Pancreas (tissue), 10 donors: ENCODE data around the gene MGAT4B. TPM values are rescaled to one million over a fixed set of nuclear protein-coding genes. Genes with fewer than 3 reads are reported as not detected.
A peak's percentile ranks its signal among the peaks of the same experiment; 100 is the strongest.

ENCODE experiments used
- ATAC-seq, 4 donors: fragments of 200-7000 bp; cut with Tn5 transposase; one replicate each; pipeline versions ENCODE4 v1.8.0 to v1.9.1; 2020; ENCODE audit warnings: mild to moderate bottlenecking in 4 of 4, moderate library complexity in 4 of 4
- DNase-seq, 6 donors: peaks; one replicate each; pipeline ENCODE4 v3.0.0-alpha.2; 2020
- FAIRE-seq: peaks from 2 replicates; lab custom pipeline; 2012; peaks lifted over from hg19 to GRCh38; lab: Jason Lieb, UNC
- H3K27ac ChIP-seq, 4 donors: fragments of 200-600 bp; sonication (generic); 1 replicate in 3 of 4; 2 replicates in 1 of 4; pipeline versions ENCODE4 v1.5.0 to v1.8.0; 2020
- H3K27me3 ChIP-seq, 4 donors: fragments of 200-600 bp; one replicate each; pipeline ENCODE4 v1.8.0; 2021
- H3K36me3 ChIP-seq, 3 donors: fragments of 200-600 bp; sonication (generic) in 1 of 3; one replicate each; pipeline versions ENCODE4 v1.5.0 to v1.8.0; 2020 to 2021
- H3K4me1 ChIP-seq, 3 donors: fragments of 200-600 bp; one replicate each; pipeline ENCODE4 v1.8.0; 2021
- H3K4me3 ChIP-seq, 4 donors: fragments of 200-600 bp; sonication (generic) in 2 of 4; one replicate each; pipeline versions ENCODE4 v1.5.0 to v1.8.0; 2020 to 2021
- H3K9me3 ChIP-seq, 4 donors: fragments of 200-600 bp; one replicate each; pipeline ENCODE4 v1.8.0; 2021
- WGBS, 2 donors: extraction: QIAGEN DNeasy Blood & Tissue Kit; methylation state at CpG; one replicate each; pipeline ENCODE4 v1.1.7; 2013; 5-methylcytosine and 5-hydroxymethylcytosine counted together
- intact Hi-C, 3 donors: fragments of 100-400 bp; cut with DNase I; formaldehyde crosslinking; loops; one replicate each; pipeline versions ENCODE4 v1.11.1 to v1.14.2; 2022
- polyA plus RNA-seq, 2 donors: library from polyadenylated mRNA; stranded (reverse); fragments of 200-250 nt; gene quantifications; one replicate each; pipeline ENCODE4 v1.2.3, GENCODE V29; 2013
- total RNA-seq, 6 donors: library from RNA; stranded (reverse); fragmentation: NEBNext Ultra II Directional in 4 of 6; extraction: Animal tissue kit (Norgen Biotek cat#: 25700) in 4 of 6; gene quantifications; one replicate each; pipeline versions ENCODE4 v1.2.1 to v1.2.4, GENCODE V29; 2021 to 2023
- TF ChIP-seq, protein P1 (sequence below), 4 donors: fragments of 200-600 bp; sonication (generic) in 3 of 4; IDR thresholded peaks; one replicate each; pipeline versions ENCODE4 v1.5.0 to v1.8.0; 2021; ENCODE audit warnings: antibody characterized with exemption in 4 of 4
- donor health status: healthy with polysubstance abuse.
- donor health status: DM: no; HTN: no; CAD: no; lungs with moderate emphysema.
- donor health status: DM: no; HTN: no; CAD: no.
- donor health status: control.
- donor health status: control.
- donor health status: Bipolar disorder and iron deficiency.
- donor health status: DM: yes; HTN: yes; CAD: no.
- donor health status: DM: no; HTN: no; CAD: no.
- donor health status: DM: no; HTN: no; CAD: no.
- donor health status: DM: yes; HTN: yes; CAD: no.

MGAT4B gene
- total and polyA plus RNA-seq, 8 donors: 33.7 to 97.5 (median 52.7) TPM

DNA sequence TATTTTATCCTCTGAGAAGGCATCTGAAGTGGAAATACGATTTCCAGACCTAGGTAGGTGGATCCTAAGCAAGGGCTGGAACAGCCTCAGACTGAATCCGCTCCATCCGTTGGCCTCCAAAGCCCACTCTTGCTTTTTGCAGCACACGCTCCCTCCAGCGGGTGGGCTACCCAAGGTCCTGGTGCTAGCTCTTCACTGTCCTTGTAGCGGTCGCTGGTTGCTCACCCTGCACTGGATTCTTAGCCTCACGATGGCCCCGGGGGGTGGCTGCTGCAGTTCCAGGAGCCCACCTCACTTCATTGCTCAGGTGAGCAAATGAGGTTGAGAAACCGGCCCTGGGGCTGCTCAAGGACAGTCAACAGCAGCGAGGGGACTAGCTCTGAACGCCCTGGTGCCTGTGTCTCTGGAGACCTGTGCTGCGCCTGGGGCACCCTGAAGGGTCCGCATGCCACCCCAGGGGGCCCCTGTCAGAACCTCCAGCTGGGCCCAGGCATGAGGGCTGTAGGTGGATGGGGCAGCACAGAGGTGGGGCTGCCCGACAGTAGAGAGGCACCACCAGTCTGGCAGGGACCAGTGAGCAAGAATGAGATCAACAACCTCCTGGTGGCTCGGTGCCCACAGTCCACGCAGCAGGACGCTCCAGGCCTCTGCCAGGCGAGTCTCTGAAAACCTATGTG is 4.3 kb downstream of the MGAT4B start:
- Histone ChIP-seq H3K27ac (no peak overlapping the region), H3K4me3 (no peak overlapping the region), H3K36me3 (peaks cover 0 to 28% (median 8%) of the 10 kb centered on the region in 3 donors), H3K27me3 (no peaks in the 10 kb centered on the region), H3K4me1 (peaks cover 0 to 22% (median 0%) of the 10 kb centered on the region in 3 donors), H3K9me3 (no peaks in the 10 kb centered on the region)
- ATAC-seq: no peak
- no peak for FAIRE-seq
- TF ChIP-seq, protein P1, sequence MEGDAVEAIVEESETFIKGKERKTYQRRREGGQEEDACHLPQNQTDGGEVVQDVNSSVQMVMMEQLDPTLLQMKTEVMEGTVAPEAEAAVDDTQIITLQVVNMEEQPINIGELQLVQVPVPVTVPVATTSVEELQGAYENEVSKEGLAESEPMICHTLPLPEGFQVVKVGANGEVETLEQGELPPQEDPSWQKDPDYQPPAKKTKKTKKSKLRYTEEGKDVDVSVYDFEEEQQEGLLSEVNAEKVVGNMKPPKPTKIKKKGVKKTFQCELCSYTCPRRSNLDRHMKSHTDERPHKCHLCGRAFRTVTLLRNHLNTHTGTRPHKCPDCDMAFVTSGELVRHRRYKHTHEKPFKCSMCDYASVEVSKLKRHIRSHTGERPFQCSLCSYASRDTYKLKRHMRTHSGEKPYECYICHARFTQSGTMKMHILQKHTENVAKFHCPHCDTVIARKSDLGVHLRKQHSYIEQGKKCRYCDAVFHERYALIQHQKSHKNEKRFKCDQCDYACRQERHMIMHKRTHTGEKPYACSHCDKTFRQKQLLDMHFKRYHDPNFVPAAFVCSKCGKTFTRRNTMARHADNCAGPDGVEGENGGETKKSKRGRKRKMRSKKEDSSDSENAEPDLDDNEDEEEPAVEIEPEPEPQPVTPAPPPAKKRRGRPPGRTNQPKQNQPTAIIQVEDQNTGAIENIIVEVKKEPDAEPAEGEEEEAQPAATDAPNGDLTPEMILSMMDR (IDR thresholded peaks at IDR 0.05): no peak
- intact Hi-C loops: loop anchor here in 2 of 3 donors (5.0 to 10.0 kb wide), 2 partner anchors 100 to 112 kb away; no protein-coding TSS in a partner anchor
- WGBS, 2 donors: 67 to 69% methylated on average over 19 of the region's 19 CpGs
- peak in 3 of 6 donors; percentile 8 to 63 (median 24) for DNase-seq

- TF ChIP-seq, protein P1 (IDR thresholded peaks at IDR 0.05): peak; percentile 56 to 59 (median 56)
- ATAC-seq (peak; percentile 44 to 66 (median 64)), DNase-seq (peak; percentile 74 to 92 (median 85)), FAIRE-seq (no peak)
- H3K36me3 ChIP-seq: peaks cover 0 to 30% (median 8%) of the 10 kb centered on the region in 3 donors
- 50 to 54% methylated on average over 63 to 67 of the region's 67 CpGs for WGBS, 2 donors
- H3K4me3 ChIP-seq: no peak overlapping the region
- intact Hi-C loops: loop anchor here in 2 of 3 donors (5.0 to 10.0 kb wide), 2 partner anchors 101 to 113 kb away; no protein-coding TSS in a partner anchor
- H3K27ac ChIP-seq: no peak overlapping the region
- H3K9me3 ChIP-seq: no peaks in the 10 kb centered on the region
- no peaks in the 10 kb centered on the region for H3K27me3 ChIP-seq
- peaks cover 0 to 26% (median 0%) of the 10 kb centered on the region in 3 donors for H3K4me1 ChIP-seq
These were observed 5.1 kb downstream of the MGAT4B start for GRCh38 chr5:179801304-179802206.

GRCh38 chr5:179800696-179801201 is 5.9 kb downstream of the MGAT4B start:
- Histone ChIP-seq H3K36me3 (peaks cover 0 to 30% (median 8%) of the 10 kb centered on the region in 3 donors), H3K27ac (no peak overlapping the region), H3K27me3 (no peaks in the 10 kb centered on the region), H3K9me3 (no peaks in the 10 kb centered on the region), H3K4me3 (no peak overlapping the region), H3K4me1 (peaks cover 0 to 26% (median 0%) of the 10 kb centered on the region in 3 donors)
- ATAC-seq (no peak), FAIRE-seq (no peak), DNase-seq (no peak)
- TF ChIP-seq, protein P1 (IDR thresholded peaks at IDR 0.05): no peak
- intact Hi-C loops: loop anchor here in 2 of 3 donors (5.0 to 10.0 kb wide), 2 partner anchors 102 to 114 kb away; no protein-coding TSS in a partner anchor
- 77 to 81% methylated on average over 12 of the region's 12 CpGs for WGBS, 2 donors

DNA sequence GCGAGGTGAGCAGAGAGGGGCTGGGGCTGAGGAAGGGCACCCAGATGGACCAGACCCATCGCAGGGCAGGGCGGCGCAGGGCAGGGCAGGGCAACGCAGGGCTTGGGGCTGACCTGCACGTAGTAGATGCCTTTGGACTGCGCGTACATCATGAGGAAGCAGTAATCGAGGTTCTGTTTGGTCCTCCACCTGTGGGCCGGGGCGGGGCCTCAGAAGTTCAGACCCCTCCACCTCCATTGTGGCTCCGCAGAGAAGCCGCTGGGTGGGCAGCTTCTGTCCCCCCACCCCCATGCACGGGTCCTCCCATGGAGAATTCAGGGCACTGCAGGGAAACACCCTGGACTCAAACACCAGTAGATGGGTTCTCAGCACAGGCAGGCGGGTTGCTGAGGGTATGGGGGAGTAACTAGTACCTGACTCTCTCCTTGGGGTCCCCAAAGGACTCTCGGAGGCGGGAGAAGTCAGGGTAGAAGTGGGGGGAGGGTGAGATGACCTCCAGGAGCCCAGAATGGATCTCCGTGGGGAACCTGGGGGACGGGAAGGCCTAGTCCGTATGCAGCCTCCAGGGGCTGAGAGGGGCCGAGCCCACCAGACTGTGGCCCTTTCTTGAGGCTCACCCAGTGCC is 6.5 kb downstream of the MGAT4B start:
- ATAC-seq (no peak), FAIRE-seq (no peak), DNase-seq (peak in 2 of 6 donors; percentile 21 to 72)
- H3K4me1 ChIP-seq: peaks cover 0 to 25% (median 0%) of the 10 kb centered on the region in 3 donors
- no peak overlapping the region for H3K4me3 ChIP-seq
- no peaks in the 10 kb centered on the region for H3K9me3 ChIP-seq
- peaks cover 0 to 30% (median 8%) of the 10 kb centered on the region in 3 donors for H3K36me3 ChIP-seq
- H3K27ac ChIP-seq: no peak overlapping the region
- no peaks in the 10 kb centered on the region for H3K27me3 ChIP-seq
- 93 to 96% methylated on average over 21 of the region's 21 CpGs for WGBS, 2 donors
- intact Hi-C loops: loop anchor here in 2 of 3 donors (5.0 to 10.0 kb wide), 2 partner anchors 102 to 115 kb away; no protein-coding TSS in a partner anchor
- TF ChIP-seq, protein P1 (IDR thresholded peaks at IDR 0.05): no peak
